Esophagus (tissue), 2 donors: ENCODE results near the gene MMP14. TPM values are rescaled to one million over a fixed set of nuclear protein-coding genes. Genes with fewer than 3 reads are reported as not detected.
"Not testable (repeated sequence)": the region's sequence is repeated elsewhere in the genome, so short reads cannot be mapped to it uniquely, and the experiment has no call there.

ENCODE experiments used
- H3K27ac ChIP-seq, 2 donors: one replicate each; pipeline ENCODE4 v1.5.1; 2013; ENCODE audit warnings: low read depth in 2 of 2, mild to moderate bottlenecking in 2 of 2, inconsistent platforms in 1 of 2, low read length in 1 of 2, moderate library complexity in 1 of 2
- H3K27me3 ChIP-seq, 2 donors: one replicate each; pipeline ENCODE4 v1.6.1; 2013; ENCODE audit warnings: low read length in 2 of 2, control low read depth in 1 of 2, mild to moderate bottlenecking in 1 of 2; ENCODE audit not compliant: insufficient read depth in 2 of 2, control insufficient read depth in 1 of 2
- H3K36me3 ChIP-seq, 2 donors: one replicate each; pipeline ENCODE4 v1.6.1; 2013; ENCODE audit warnings: low read length in 1 of 2; ENCODE audit not compliant: control insufficient read depth in 2 of 2, insufficient read depth in 2 of 2
- H3K4me1 ChIP-seq, 2 donors: one replicate each; pipeline ENCODE4 v1.6.1; 2013; ENCODE audit warnings: low read length in 1 of 2; ENCODE audit not compliant: control insufficient read depth in 2 of 2, insufficient read depth in 2 of 2
- H3K4me3 ChIP-seq, 2 donors: one replicate each; pipeline ENCODE4 v1.5.1; 2013; ENCODE audit warnings: low read length in 2 of 2, mild to moderate bottlenecking in 2 of 2, low read depth in 1 of 2, moderate library complexity in 1 of 2
- H3K9me3 ChIP-seq, 2 donors: one replicate each; pipeline ENCODE4 v1.6.1; 2013; ENCODE audit warnings: mild to moderate bottlenecking in 2 of 2, low read depth in 1 of 2, low read length in 1 of 2, moderate library complexity in 1 of 2; ENCODE audit not compliant: control insufficient read depth in 2 of 2, insufficient read depth in 1 of 2
- WGBS, 2 donors: extraction: QIAGEN DNeasy Blood & Tissue Kit; methylation state at CpG; one replicate each; pipeline ENCODE4 v1.1.7; 2013; 5-methylcytosine and 5-hydroxymethylcytosine counted together
- polyA plus RNA-seq, 2 donors: library from polyadenylated mRNA; stranded (reverse); fragments of 200-250 nt; gene quantifications; one replicate each; pipeline ENCODE4 v1.2.3, GENCODE V29; 2013
- donor health status: healthy with polysubstance abuse.
- donor health status: Bipolar disorder and iron deficiency.

Gene MMP14
- polyA plus RNA-seq = 10 to 100 TPM; 54.1 to 81.6 TPM

- no peaks in the 10 kb centered on the region for H3K9me3 ChIP-seq
- peak within 1 kb of the TSS; percentile 83 to 95 for H3K4me3 ChIP-seq
- 7 to 10% methylated on average over 46 of the region's 46 CpGs for WGBS, 2 donors
- peaks cover 0 to 8% of the 10 kb centered on the region in 2 donors for H3K36me3 ChIP-seq
- H3K4me1 ChIP-seq = peaks cover 0 to 9% of the 10 kb centered on the region in 2 donors
- H3K27ac ChIP-seq = peak within 1 kb of the TSS; percentile 98 to 99
- H3K27me3 ChIP-seq = no peaks in the 10 kb centered on the region
Observed at GRCh38 chr14:22836301-22837113, at the start of gene MMP14. Gene MMP14, plus strand, starts transcription at chr14:22836585. Its CDS starts 233 bp downstream, at chr14:22836818.

GRCh38 chr14:22786685-22787084 lies 49.7 kb upstream of the MMP14 start:
- 96 to 97% methylated on average over 4 of the region's 4 CpGs for WGBS, 2 donors
- no peak overlapping the region for H3K4me3 ChIP-seq
- no peak overlapping the region for H3K27ac ChIP-seq
- no peaks in the 10 kb centered on the region for H3K36me3 ChIP-seq
- no peaks in the 10 kb centered on the region for H3K4me1 ChIP-seq
- H3K9me3 ChIP-seq = no peaks in the 10 kb centered on the region
- no peaks in the 10 kb centered on the region for H3K27me3 ChIP-seq

- Histone ChIP-seq H3K27ac (no peak overlapping the region), H3K4me1 (no peaks in the 10 kb centered on the region), H3K27me3 (no peaks in the 10 kb centered on the region), H3K4me3 (no peak overlapping the region), H3K36me3 (no peaks in the 10 kb centered on the region), H3K9me3 (no peaks in the 10 kb centered on the region)
- 71 to 72% methylated on average over 3 of the region's 3 CpGs for WGBS, 2 donors
Observed at GRCh38 chr14:22791301-22791700, 45.1 kb upstream of the MMP14 start.

- no peak overlapping the region for H3K27ac ChIP-seq
- H3K4me3 ChIP-seq = no peak overlapping the region
- H3K9me3 ChIP-seq = no peaks in the 10 kb centered on the region
- no peaks in the 10 kb centered on the region for H3K27me3 ChIP-seq
- no peaks in the 10 kb centered on the region for H3K4me1 ChIP-seq
- no peaks in the 10 kb centered on the region for H3K36me3 ChIP-seq
- 88 to 94% methylated on average over 2 of the region's 2 CpGs for WGBS, 2 donors
Observed at GRCh38 chr14:22792158-22792557, 44.2 kb upstream of the MMP14 start.

- not testable (repeated sequence) for H3K9me3 ChIP-seq, H3K4me1 ChIP-seq, H3K36me3 ChIP-seq, H3K4me3 ChIP-seq, H3K27ac ChIP-seq, H3K27me3 ChIP-seq
- 81 to 84% methylated on average over 5 of the region's 5 CpGs for WGBS, 2 donors
Observed at GRCh38 chr14:22793550-22793949, 42.8 kb upstream of the MMP14 start.

GRCh38 chr14:22793976-22794375 lies 42.4 kb upstream of the MMP14 start:
- no peak overlapping the region for H3K27ac ChIP-seq
- H3K4me3 ChIP-seq = no peak overlapping the region
- H3K27me3 ChIP-seq = no peaks in the 10 kb centered on the region
- H3K4me1 ChIP-seq = no peaks in the 10 kb centered on the region
- WGBS, 2 donors = 76 to 90% methylated on average over 5 of the region's 5 CpGs
- H3K36me3 ChIP-seq = no peaks in the 10 kb centered on the region
- no peaks in the 10 kb centered on the region for H3K9me3 ChIP-seq

GRCh38 chr14:22794551-22794951 lies 41.8 kb upstream of the MMP14 start:
- Histone ChIP-seq H3K4me1 (no peaks in the 10 kb centered on the region), H3K27ac (no peak overlapping the region), H3K9me3 (no peaks in the 10 kb centered on the region), H3K36me3 (no peaks in the 10 kb centered on the region), H3K4me3 (no peak overlapping the region), H3K27me3 (no peaks in the 10 kb centered on the region)
- WGBS, 2 donors = 80 to 85% methylated on average over 7 of the region's 7 CpGs

GRCh38 chr14:22796087-22796707 lies 40.2 kb upstream of the MMP14 start:
- Histone ChIP-seq H3K27ac (no peak overlapping the region), H3K36me3 (no peaks in the 10 kb centered on the region), H3K4me3 (no peak overlapping the region), H3K27me3 (no peaks in the 10 kb centered on the region), H3K9me3 (no peaks in the 10 kb centered on the region), H3K4me1 (no peaks in the 10 kb centered on the region)
- 53 to 66% methylated on average over 5 of the region's 5 CpGs for WGBS, 2 donors

GRCh38 chr14:22797017-22797917 lies 39.1 kb upstream of the MMP14 start:
- WGBS, 2 donors = 44 to 46% methylated on average over 5 of the region's 5 CpGs
- no peaks in the 10 kb centered on the region for H3K36me3 ChIP-seq
- H3K27ac ChIP-seq = no peak overlapping the region
- H3K27me3 ChIP-seq = no peaks in the 10 kb centered on the region
- H3K4me1 ChIP-seq = no peaks in the 10 kb centered on the region
- H3K9me3 ChIP-seq = no peaks in the 10 kb centered on the region
- H3K4me3 ChIP-seq = no peak overlapping the region
